OCI-LY3 (cell line): Measurements from ENCODE around the gene AKT1S1.

Source experiments
- EZH2phosphoT487 ChIP-seq: fragments of 200-600 bp; shearing (Covaris generic); IDR thresholded peaks from 2 replicates; pipeline ENCODE4 v1.6.1; 2018; ENCODE audit warnings: antibody characterized with exemption, mixed run types, low read depth
- TF ChIP-seq, protein P1 (sequence below): fragments of 200-600, 300-600 bp; sonication (generic); IDR thresholded peaks from 2 replicates; pipeline ENCODE4 v1.5.1; 2014; ENCODE audit warnings: antibody characterized with exemption, low read length, low read depth

DNA sequence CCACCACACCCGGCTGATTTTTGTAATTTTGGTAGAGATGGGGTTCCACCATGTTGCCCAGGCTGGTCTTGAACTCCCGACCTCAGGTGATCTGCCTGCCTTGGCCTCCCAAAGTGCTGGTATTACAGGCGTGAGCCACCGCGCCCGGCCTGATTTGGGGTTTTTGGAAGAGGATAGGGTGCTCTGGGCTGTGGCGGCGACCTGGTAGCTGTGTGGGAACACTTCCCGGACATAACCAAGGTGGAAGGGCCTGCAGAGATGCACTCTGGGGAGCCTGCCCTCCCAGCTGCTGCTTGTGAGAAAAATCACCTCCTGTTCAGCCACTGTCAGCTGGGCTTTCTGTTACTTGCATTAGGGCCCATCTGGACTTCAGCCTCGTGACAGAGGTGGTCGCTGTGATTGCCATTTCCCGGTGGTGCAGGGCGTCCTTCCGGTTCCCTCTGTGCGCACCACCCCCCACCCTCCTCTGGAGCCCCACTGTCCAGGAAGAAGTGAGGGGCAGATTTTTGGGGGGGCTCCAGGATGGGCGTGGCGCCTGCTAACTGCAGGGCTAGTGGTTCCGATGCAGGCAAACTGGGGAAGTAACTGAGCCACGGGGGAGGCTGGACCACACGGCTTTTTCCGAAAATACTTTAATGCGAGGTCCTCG, 12.0 kb upstream of the AKT1S1 start:
- TF ChIP-seq, protein P1, sequence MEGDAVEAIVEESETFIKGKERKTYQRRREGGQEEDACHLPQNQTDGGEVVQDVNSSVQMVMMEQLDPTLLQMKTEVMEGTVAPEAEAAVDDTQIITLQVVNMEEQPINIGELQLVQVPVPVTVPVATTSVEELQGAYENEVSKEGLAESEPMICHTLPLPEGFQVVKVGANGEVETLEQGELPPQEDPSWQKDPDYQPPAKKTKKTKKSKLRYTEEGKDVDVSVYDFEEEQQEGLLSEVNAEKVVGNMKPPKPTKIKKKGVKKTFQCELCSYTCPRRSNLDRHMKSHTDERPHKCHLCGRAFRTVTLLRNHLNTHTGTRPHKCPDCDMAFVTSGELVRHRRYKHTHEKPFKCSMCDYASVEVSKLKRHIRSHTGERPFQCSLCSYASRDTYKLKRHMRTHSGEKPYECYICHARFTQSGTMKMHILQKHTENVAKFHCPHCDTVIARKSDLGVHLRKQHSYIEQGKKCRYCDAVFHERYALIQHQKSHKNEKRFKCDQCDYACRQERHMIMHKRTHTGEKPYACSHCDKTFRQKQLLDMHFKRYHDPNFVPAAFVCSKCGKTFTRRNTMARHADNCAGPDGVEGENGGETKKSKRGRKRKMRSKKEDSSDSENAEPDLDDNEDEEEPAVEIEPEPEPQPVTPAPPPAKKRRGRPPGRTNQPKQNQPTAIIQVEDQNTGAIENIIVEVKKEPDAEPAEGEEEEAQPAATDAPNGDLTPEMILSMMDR = no peak
- TF ChIP-seq EZH2phosphoT487 = no peak
